ENCODE data around the gene ACVR2B.

GRCh38 chr3:38459499-38460048 is 5.9 kb downstream of the ACVR2B start:
- TF ChIP-seq CTCF (IDR thresholded peaks at IDR 0.05; ENCODE audit: poor library complexity, severe bottlenecking): no peak
- no peak for TF ChIP-seq POLR2AphosphoS5 (IDR thresholded peaks at IDR 0.05)
